Activated B cell treated with CpG ODN at 0.5 μM for 24 hours (primary cell): ENCODE measurements around the gene PDE7B. TPM values are rescaled to one million over a fixed set of nuclear protein-coding genes. Genes with fewer than 3 reads are reported as not detected.

ENCODE experiments used
- ATAC-seq: fragments of 200-7000 bp; cut with Tn5 transposase; one replicate; pipeline ENCODE4 v1.10.0; 2021; ENCODE audit warnings: low read depth, mild to moderate bottlenecking, moderate library complexity
- CTCF ChIA-PET: fragments of 350-600 bp; sonication (Branson Sonifier 250); formaldehyde crosslinking; loops from one replicate; lab custom pipeline; 2021; ENCODE audit warnings: antibody characterized with exemption; lab: Charles Lee
- POLR2A ChIA-PET: fragments of 350-600 bp; sonication (Branson Sonifier 250); formaldehyde crosslinking; loops from one replicate; lab custom pipeline; 2021; ENCODE audit warnings: antibody characterized with exemption; lab: Charles Lee
- DNase-seq: peaks from one replicate; pipeline ENCODE4 v3.0.0; 2022
- H3K27ac Mint-ChIP-seq: one replicate; pipeline ENCODE4 v1.8.0; 2020; ENCODE audit warnings: mixed read lengths
- H3K27me3 Mint-ChIP-seq: one replicate; pipeline ENCODE4 v1.8.0; 2021; ENCODE audit warnings: mixed read lengths
- H3K36me3 Mint-ChIP-seq: one replicate; pipeline ENCODE4 v1.8.0; 2021; ENCODE audit warnings: low read depth, mixed read lengths
- H3K4me1 Mint-ChIP-seq: one replicate; pipeline ENCODE4 v1.8.0; 2021; ENCODE audit warnings: mixed read lengths
- H3K4me3 Mint-ChIP-seq: one replicate; pipeline ENCODE4 v1.8.0; 2020; ENCODE audit warnings: mild to moderate bottlenecking, mixed read lengths
- H3K9me3 Mint-ChIP-seq: one replicate; pipeline ENCODE4 v1.8.0; 2020; ENCODE audit warnings: mixed read lengths
- intact Hi-C: fragments of 100-400 bp; cut with micrococcal nuclease; formaldehyde crosslinking; loops from one replicate; pipeline ENCODE4 v1.15.1; 2024
- total RNA-seq: library from RNA; stranded (reverse); gene quantifications from 2 replicates; pipeline ENCODE4 v1.2.3, GENCODE V29; 2022
- TF ChIP-seq, protein P1 (sequence below): fragments of 200-600 bp; IDR thresholded peaks from one replicate; pipeline ENCODE4 v1.8.0; 2022; ENCODE audit warnings: antibody characterized with exemption, mild to moderate bottlenecking

Gene PDE7B
- total RNA-seq, 1 donor from 2014 or later, result 1.8 TPM

DNA sequence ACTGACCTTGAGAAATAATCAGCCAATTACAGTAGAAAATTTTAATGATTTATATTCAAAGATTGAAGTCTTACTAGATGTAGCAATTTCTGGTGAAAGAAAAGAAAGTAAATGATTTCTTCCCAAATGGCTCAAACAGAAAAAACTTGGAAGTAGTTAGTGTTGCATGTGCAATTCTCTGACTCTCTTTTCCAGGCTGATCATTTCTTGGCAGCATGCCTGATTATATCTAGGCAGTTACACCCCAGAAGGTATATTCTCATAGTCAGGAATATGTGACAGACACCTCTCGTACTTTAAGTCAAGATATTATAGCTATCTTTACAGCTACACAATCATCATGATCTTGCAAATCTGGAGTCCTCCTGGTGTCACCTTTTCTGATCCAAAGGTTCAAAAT, 122.9 kb downstream of the PDE7B start:
- peaks cover 6% of the 10 kb centered on the region for H3K9me3 Mint-ChIP-seq
- CTCF ChIA-PET, result no interaction called here
- peaks cover under 1% of the 10 kb centered on the region for H3K36me3 Mint-ChIP-seq
- H3K27me3 Mint-ChIP-seq, result no peaks in the 10 kb centered on the region
- TF ChIP-seq, protein P1, sequence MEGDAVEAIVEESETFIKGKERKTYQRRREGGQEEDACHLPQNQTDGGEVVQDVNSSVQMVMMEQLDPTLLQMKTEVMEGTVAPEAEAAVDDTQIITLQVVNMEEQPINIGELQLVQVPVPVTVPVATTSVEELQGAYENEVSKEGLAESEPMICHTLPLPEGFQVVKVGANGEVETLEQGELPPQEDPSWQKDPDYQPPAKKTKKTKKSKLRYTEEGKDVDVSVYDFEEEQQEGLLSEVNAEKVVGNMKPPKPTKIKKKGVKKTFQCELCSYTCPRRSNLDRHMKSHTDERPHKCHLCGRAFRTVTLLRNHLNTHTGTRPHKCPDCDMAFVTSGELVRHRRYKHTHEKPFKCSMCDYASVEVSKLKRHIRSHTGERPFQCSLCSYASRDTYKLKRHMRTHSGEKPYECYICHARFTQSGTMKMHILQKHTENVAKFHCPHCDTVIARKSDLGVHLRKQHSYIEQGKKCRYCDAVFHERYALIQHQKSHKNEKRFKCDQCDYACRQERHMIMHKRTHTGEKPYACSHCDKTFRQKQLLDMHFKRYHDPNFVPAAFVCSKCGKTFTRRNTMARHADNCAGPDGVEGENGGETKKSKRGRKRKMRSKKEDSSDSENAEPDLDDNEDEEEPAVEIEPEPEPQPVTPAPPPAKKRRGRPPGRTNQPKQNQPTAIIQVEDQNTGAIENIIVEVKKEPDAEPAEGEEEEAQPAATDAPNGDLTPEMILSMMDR, result no peak
- intact Hi-C loops, result no loop called here
- POLR2A ChIA-PET, result no interaction called here
- DNase-seq, result no peak
- no peak overlapping the region for H3K4me3 Mint-ChIP-seq
- ATAC-seq, result no peak
- no peaks in the 10 kb centered on the region for H3K4me1 Mint-ChIP-seq
- no peak overlapping the region for H3K27ac Mint-ChIP-seq

DNA sequence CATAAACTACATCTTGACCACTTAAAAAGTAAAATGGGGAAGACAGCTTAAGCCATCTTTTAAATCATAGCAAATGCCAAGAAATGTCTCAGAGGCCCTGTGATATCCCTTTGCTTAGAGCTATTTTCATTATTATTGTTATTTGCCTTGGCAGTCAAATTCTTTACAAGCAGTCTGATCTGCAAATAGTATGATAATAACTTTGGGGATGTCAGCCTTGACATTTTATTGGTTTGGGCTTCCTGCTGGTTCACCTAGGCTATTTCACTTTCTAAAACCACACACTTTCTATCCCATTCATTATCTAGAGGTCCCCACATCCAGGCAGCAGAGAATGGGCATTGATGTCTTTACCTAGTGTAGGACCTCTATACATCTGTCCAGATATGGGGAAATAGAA, 125.1 kb downstream of the PDE7B start:
- H3K27ac Mint-ChIP-seq, result no peak overlapping the region
- H3K27me3 Mint-ChIP-seq, result no peaks in the 10 kb centered on the region
- ATAC-seq, result no peak
- POLR2A ChIA-PET, result no interaction called here
- intact Hi-C loops, result no loop called here
- H3K36me3 Mint-ChIP-seq, result peaks cover 2% of the 10 kb centered on the region
- H3K4me1 Mint-ChIP-seq, result no peaks in the 10 kb centered on the region
- H3K4me3 Mint-ChIP-seq, result no peak overlapping the region
- CTCF ChIA-PET, result no interaction called here
- H3K9me3 Mint-ChIP-seq, result peaks cover 6% of the 10 kb centered on the region
- DNase-seq, result no peak
- TF ChIP-seq, protein P1, result no peak

DNA sequence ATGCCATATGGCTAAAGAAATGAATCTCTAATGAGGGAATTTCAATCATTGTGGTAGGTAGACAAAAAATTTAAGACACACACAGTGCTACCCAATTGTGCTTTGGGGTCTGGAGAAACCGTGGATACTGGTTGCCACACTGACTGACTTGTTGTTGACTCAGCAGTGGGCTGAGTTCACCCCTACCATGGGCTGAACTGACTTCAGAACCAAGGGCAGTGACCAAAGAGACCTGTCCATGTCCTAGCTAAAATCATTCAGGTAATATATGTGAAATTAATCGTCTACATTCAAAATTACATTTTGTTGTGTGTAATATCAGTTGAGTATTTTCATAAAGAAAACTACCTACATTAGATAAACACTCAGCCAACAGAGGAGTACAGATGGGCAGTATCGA, 131.6 kb downstream of the PDE7B start:
- H3K4me3 Mint-ChIP-seq, result no peak overlapping the region
- intact Hi-C loops, result no loop called here

DNA sequence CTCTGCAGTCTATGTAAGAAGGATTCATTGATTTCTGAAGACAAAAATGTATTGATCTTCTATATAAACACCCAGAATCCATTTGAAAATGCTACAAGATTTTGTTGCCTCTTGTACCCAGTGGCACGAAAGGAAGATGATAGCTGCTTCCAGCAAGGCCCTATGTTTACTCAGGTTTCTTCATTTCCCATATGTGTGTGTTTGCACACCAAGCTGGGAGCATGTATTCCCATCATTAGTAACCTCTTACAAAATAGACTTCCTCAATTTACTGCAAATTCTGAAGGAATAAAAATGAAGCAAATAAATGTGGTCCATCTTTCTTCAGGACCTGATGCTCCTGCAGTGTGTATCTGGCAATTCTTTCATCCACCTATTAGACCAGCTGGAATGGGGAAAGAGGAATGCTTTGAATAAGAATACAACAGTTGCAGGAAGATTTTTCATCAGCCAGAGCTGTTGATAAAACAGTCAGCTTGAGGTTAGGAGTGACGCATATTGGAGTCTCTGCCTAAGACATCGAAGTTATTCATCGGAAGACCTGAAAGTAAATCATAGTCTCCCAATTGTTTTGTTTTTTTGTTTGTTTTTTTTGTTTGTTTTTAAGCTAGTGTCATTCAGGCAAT, 132.3 kb downstream of the PDE7B start:
- no peak overlapping the region for H3K4me3 Mint-ChIP-seq
- CTCF ChIA-PET, result no interaction called here
- POLR2A ChIA-PET, result no interaction called here

More for the DNA sequence above, 131.6 kb downstream of the PDE7B start:
- ChIA-PET POLR2A (no interaction called here), CTCF (no interaction called here)
- TF ChIP-seq, protein P1, result no peak
- H3K27me3 Mint-ChIP-seq, result no peaks in the 10 kb centered on the region
- peaks cover 2% of the 10 kb centered on the region for H3K36me3 Mint-ChIP-seq
- no peak overlapping the region for H3K27ac Mint-ChIP-seq
- no peaks in the 10 kb centered on the region for H3K4me1 Mint-ChIP-seq
- DNase-seq (no peak), ATAC-seq (no peak)
- H3K9me3 Mint-ChIP-seq, result peaks cover under 1% of the 10 kb centered on the region

DNA sequence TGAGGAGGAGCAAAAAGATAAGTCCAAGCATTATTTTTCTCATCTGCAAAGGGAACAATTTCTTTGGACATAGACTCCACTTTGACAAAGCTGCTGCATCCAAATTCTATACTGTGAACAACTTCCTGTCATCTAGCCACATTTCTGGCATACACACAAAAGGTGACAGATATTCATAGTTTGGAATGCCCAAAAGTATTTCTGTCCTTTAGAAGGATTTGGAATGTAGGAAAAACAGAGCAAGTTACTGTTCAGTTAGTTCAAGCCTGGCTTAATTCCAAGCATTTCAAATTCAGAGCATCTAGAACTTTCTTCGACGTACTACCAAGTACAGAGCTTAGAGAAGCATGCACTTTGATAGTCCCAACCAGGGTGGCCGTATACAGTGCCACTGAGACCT, 134.0 kb downstream of the PDE7B start:
- intact Hi-C loops, result no loop called here
- Mint-ChIP-seq H3K9me3 (no peaks in the 10 kb centered on the region), H3K4me3 (no peak overlapping the region), H3K27me3 (no peaks in the 10 kb centered on the region), H3K27ac (no peak overlapping the region), H3K4me1 (no peaks in the 10 kb centered on the region), H3K36me3 (no peaks in the 10 kb centered on the region)
- no peak for ATAC-seq
- TF ChIP-seq, protein P1, result no peak
- POLR2A ChIA-PET, result no interaction called here
- no peak for DNase-seq
- CTCF ChIA-PET, result no interaction called here

More for the DNA sequence above, 132.3 kb downstream of the PDE7B start:
- intact Hi-C loops, result no loop called here
- no peak for DNase-seq
- Mint-ChIP-seq H3K27me3 (no peaks in the 10 kb centered on the region), H3K27ac (no peak overlapping the region), H3K4me1 (no peaks in the 10 kb centered on the region), H3K9me3 (no peaks in the 10 kb centered on the region), H3K36me3 (peaks cover 2% of the 10 kb centered on the region)
- TF ChIP-seq, protein P1, result no peak
- no peak for ATAC-seq
